ENCODE data around the gene AQP1.

DNA sequence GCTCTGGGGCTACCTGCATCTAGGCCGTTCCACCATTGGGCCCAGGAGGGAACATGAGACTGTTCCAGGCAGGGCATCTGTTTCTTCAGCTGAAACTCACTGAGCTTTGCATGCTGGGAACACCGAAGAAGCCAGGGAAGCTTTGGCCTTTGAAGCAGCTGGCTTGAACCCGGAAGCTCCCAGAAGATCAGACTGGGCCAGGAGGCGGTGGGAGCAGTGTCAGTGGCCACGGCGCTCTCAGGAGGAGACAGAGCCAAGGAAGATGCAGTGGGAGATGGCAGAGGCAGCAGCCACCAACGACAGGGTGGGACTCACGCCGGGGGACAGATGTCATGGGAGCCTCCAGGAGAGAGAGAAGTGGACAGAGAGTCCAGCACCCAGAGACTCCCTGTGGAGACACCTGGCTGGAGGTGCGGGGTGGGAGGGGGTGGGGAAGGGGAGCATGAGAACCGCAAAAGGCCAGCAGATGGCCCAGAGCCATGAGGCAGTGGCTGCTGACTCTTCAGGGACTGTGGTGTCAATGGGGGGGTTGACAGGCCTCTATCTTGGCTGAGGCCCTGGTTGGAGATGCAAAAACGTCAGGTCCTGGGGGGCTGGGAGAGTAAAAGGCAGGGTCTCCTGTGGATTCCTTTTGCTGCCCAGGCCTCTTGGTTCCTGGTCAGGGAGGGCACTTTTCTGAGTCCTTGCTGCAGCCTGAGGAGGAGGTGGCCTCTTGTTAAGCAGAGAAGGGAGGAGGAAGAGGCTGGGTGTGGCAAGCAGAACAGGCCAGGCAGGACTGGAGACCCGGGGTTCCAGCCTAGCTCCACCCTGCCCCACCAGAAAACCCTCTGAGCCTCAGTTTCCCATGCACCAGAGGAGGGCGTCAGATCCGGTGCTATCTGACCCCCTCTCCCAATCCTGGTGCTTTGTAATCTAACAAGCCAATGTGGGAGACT lies 6.3 kb upstream of the AQP1 start:
- TF ChIP-seq ARNTL (CRISPR knock-in tag; IDR thresholded peaks at IDR 0.05; ENCODE audit: borderline replicate concordance, low read depth), result no peak
- TF ChIP-seq ISL1 (CRISPR knock-in tag; IDR thresholded peaks at IDR 0.05), result no peak
- TF ChIP-seq ZFP30 (CRISPR knock-in tag; IDR thresholded peaks at IDR 0.05), result no peak
- TF ChIP-seq RARB (CRISPR knock-in tag; IDR thresholded peaks at IDR 0.05), result no peak
- TF ChIP-seq POU6F1 (CRISPR knock-in tag; IDR thresholded peaks at IDR 0.05; ENCODE audit: borderline replicate concordance, low read depth), result no peak
- TF ChIP-seq TCF4 (CRISPR knock-in tag; IDR thresholded peaks at IDR 0.05; ENCODE audit: borderline replicate concordance), result no peak
- TF ChIP-seq PATZ1 (CRISPR knock-in tag; IDR thresholded peaks at IDR 0.05; ENCODE audit: borderline replicate concordance), result no peak
- no peak for TF ChIP-seq OSR1 (CRISPR knock-in tag; IDR thresholded peaks at IDR 0.05)
- TF ChIP-seq CREB5 (CRISPR knock-in tag; IDR thresholded peaks at IDR 0.05; ENCODE audit: low read depth), result no peak
- no peak for TF ChIP-seq GLIS3 (CRISPR knock-in tag; IDR thresholded peaks at IDR 0.05)
